MCF 10A (cell line): ENCODE results near the gene SNX11. TPM values are rescaled to one million over a fixed set of nuclear protein-coding genes. Genes with fewer than 3 reads are reported as not detected.
"Not testable (repeated sequence)": the region's sequence is repeated elsewhere in the genome, so short reads cannot be mapped to it uniquely, and the experiment has no call there.

Experiments used
- BruUV-seq: library from RNA; stranded (reverse); fragments of 400-500 nt; replicated peaks from 2 replicates; lab custom pipeline; 2021; lab: Mats Ljungman, UMichigan
- CTCF ChIA-PET: fragments of 300-600 bp; sonication (Branson Sonifier 250); formaldehyde crosslinking; extraction: SDS; loops from one replicate; lab custom pipeline; 2021; ENCODE audit warnings: antibody characterized with exemption, inconsistent platforms; lab: Yijun Ruan, JAX
- POLR2A ChIA-PET: fragments of 300-600, 350-650 bp; sonication (Branson Sonifier 250); formaldehyde crosslinking; extraction: SDS; loops from one replicate; lab custom pipeline; 2020; ENCODE audit warnings: antibody characterized with exemption, inconsistent platforms; lab: Yijun Ruan, JAX
- DNase-seq: peaks from one replicate; pipeline ENCODE4 v3.0.0-alpha.2; 2018; ENCODE audit not compliant: unreplicated experiment
- H3K27ac Mint-ChIP-seq: one replicate; pipeline ENCODE4 v1.8.0; 2022; ENCODE audit warnings: mild to moderate bottlenecking, low read depth, mixed read lengths; ENCODE audit not compliant: unreplicated experiment
- H3K27me3 Mint-ChIP-seq: one replicate; pipeline ENCODE4 v1.8.0; 2022; ENCODE audit warnings: mixed read lengths; ENCODE audit not compliant: insufficient read depth, unreplicated experiment
- H3K36me3 Mint-ChIP-seq: one replicate; pipeline ENCODE4 v1.8.0; 2022; ENCODE audit warnings: mild to moderate bottlenecking, moderate library complexity, mixed read lengths; ENCODE audit not compliant: insufficient read depth, unreplicated experiment
- H3K4me1 Mint-ChIP-seq: one replicate; pipeline ENCODE4 v1.8.0; 2022; ENCODE audit warnings: mixed read lengths; ENCODE audit not compliant: insufficient read depth, unreplicated experiment
- H3K4me3 Mint-ChIP-seq: one replicate; pipeline ENCODE4 v1.8.0; 2022; ENCODE audit warnings: mild to moderate bottlenecking, moderate library complexity, mixed read lengths; ENCODE audit not compliant: unreplicated experiment
- H3K9me3 Mint-ChIP-seq: one replicate; pipeline ENCODE4 v1.8.0; 2022; ENCODE audit warnings: mixed read lengths; ENCODE audit not compliant: unreplicated experiment
- intact Hi-C: fragments of 100-400 bp; cut with micrococcal nuclease; formaldehyde crosslinking; loops from 2 replicates; pipeline ENCODE4 v1.14.1; 2022
- total RNA-seq: library from RNA; stranded (reverse); gene quantifications from 2 replicates; pipeline ENCODE4 v1.2.3, GENCODE V29; 2022
- TF ChIP-seq, protein P1 (sequence below): fragments of 200-600 bp; IDR thresholded peaks from one replicate; pipeline ENCODE4 v1.8.0; 2022; ENCODE audit warnings: antibody characterized with exemption, mild to moderate bottlenecking; ENCODE audit not compliant: unreplicated experiment

The SNX11 gene
- total RNA-seq, 1 experiment from 2014 or later: 24.2 TPM

- peaks cover 76% of the 10 kb centered on the region for H3K36me3 Mint-ChIP-seq
- POLR2A ChIA-PET: interaction anchor here (0.6 to 6.8 kb wide), 11 partner anchors 9 to 551 kb away, joined by 3 to 83 read pairs (median 6); partner anchors contain the start of gene NFE2L1
Observed at GRCh38 chr17:48074322-48075081, 33.1 kb upstream of the SNX11 start.

GRCh38 chr17:48077152-48077551 is 30.4 kb upstream of the SNX11 start:
- peaks cover 69% of the 10 kb centered on the region for H3K36me3 Mint-ChIP-seq
- H3K4me3 Mint-ChIP-seq, H3K9me3 Mint-ChIP-seq, DNase-seq, H3K4me1 Mint-ChIP-seq, H3K27ac Mint-ChIP-seq, H3K27me3 Mint-ChIP-seq, intact Hi-C loops, BruUV-seq: not testable (repeated sequence)
- ChIA-PET POLR2A (interaction anchor here (1.1 to 6.8 kb wide), 3 partner anchors 9 to 52 kb away, joined by 4 to 83 read pairs (median 8); partner anchors contain the start of gene NFE2L1), CTCF (interaction anchor here (0.6 to 16.0 kb wide), 8 partner anchors 12 to 478 kb away, joined by 3 to 202 read pairs (median 4); no protein-coding TSS in a partner anchor)

More at GRCh38 chr17:48074322-48075081, 33.1 kb upstream of the SNX11 start:
- TF ChIP-seq, protein P1, sequence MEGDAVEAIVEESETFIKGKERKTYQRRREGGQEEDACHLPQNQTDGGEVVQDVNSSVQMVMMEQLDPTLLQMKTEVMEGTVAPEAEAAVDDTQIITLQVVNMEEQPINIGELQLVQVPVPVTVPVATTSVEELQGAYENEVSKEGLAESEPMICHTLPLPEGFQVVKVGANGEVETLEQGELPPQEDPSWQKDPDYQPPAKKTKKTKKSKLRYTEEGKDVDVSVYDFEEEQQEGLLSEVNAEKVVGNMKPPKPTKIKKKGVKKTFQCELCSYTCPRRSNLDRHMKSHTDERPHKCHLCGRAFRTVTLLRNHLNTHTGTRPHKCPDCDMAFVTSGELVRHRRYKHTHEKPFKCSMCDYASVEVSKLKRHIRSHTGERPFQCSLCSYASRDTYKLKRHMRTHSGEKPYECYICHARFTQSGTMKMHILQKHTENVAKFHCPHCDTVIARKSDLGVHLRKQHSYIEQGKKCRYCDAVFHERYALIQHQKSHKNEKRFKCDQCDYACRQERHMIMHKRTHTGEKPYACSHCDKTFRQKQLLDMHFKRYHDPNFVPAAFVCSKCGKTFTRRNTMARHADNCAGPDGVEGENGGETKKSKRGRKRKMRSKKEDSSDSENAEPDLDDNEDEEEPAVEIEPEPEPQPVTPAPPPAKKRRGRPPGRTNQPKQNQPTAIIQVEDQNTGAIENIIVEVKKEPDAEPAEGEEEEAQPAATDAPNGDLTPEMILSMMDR: peak; percentile 54
- no TSS peak for BruUV-seq
- Mint-ChIP-seq H3K4me3 (no peak overlapping the region), H3K27me3 (no peaks in the 10 kb centered on the region), H3K27ac (peak overlapping the region; percentile 42), H3K4me1 (peaks cover 9% of the 10 kb centered on the region), H3K9me3 (no peaks in the 10 kb centered on the region)
- intact Hi-C loops: loop anchor here (1.0 kb wide), 2 partner anchors 26 to 48 kb away; partner anchors contain the start of gene NFE2L1
- CTCF ChIA-PET: interaction anchor here (0.6 to 16.0 kb wide), 18 partner anchors 8 to 959 kb away, joined by 3 to 202 read pairs (median 5); partner anchors contain the start of gene NFE2L1
- peak; percentile 83 for DNase-seq

GRCh38 chr17:48081858-48082257 is 25.7 kb upstream of the SNX11 start:
- no peaks in the 10 kb centered on the region for H3K27me3 Mint-ChIP-seq

DNA sequence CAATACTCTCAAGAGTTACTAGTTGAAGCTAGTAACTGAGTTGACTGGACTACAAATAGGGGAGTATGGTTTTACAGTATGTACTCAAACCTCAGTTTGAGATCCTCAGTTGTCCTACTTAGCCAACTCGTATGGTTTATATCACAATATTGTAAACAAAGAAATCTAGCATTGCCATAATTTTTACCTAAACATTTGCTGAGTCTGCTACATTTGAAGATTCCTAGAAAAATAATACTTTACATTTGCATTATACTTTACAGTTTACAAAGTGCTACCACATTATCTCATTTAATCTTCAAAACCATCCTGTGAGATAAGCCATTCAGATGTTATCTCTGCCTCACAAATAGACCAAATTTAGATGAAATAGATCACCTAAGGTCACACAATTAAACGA is 22.6 kb upstream of the SNX11 start:
- no peak overlapping the region for H3K4me3 Mint-ChIP-seq

More at GRCh38 chr17:48081858-48082257, 25.7 kb upstream of the SNX11 start:
- BruUV-seq: no TSS peak
- H3K9me3 Mint-ChIP-seq: no peaks in the 10 kb centered on the region
- no peaks in the 10 kb centered on the region for H3K4me1 Mint-ChIP-seq
- CTCF ChIA-PET: interaction anchor here (0.6 to 16.0 kb wide), 10 partner anchors 8 to 1003 kb away, joined by 3 to 202 read pairs (median 8); partner anchors contain the start of gene SNX11
- POLR2A ChIA-PET: interaction anchor here (0.8 to 2.4 kb wide), 7 partner anchors 15 to 56 kb away, joined by 3 to 7 read pairs (median 5); partner anchors contain the start of genes NFE2L1 and SNX11
- H3K36me3 Mint-ChIP-seq: peaks cover 45% of the 10 kb centered on the region
- H3K4me3 Mint-ChIP-seq: no peak overlapping the region
- TF ChIP-seq, protein P1: no peak
- intact Hi-C loops: no loop called here
- no peak overlapping the region for H3K27ac Mint-ChIP-seq
- DNase-seq: no peak

More for the DNA sequence above, 22.6 kb upstream of the SNX11 start:
- intact Hi-C loops: no loop called here
- no TSS peak for BruUV-seq
- Mint-ChIP-seq H3K27me3 (no peaks in the 10 kb centered on the region), H3K4me1 (no peaks in the 10 kb centered on the region), H3K27ac (no peak overlapping the region), H3K9me3 (no peaks in the 10 kb centered on the region), H3K36me3 (peaks cover 28% of the 10 kb centered on the region)
- POLR2A ChIA-PET: interaction anchor here (0.7 to 1.4 kb wide), 3 partner anchors 13 to 60 kb away, joined by 3 read pairs; no protein-coding TSS in a partner anchor
- DNase-seq: no peak
- TF ChIP-seq, protein P1: no peak
- CTCF ChIA-PET: interaction anchor here (0.6 to 16.0 kb wide), 9 partner anchors 10 to 145 kb away, joined by 3 to 202 read pairs (median 3); no protein-coding TSS in a partner anchor
